ENCODE data around the gene RFXAP. TPM values are rescaled to one million over a fixed set of nuclear protein-coding genes. Genes with fewer than 3 reads are reported as not detected.

Gene RFXAP
- total and polyA plus RNA-seq, 2 donors (not counting 3 experiments of a cell fraction or from before 2014, with no cell fraction given): 3.0 to 7.2 TPM

DNA sequence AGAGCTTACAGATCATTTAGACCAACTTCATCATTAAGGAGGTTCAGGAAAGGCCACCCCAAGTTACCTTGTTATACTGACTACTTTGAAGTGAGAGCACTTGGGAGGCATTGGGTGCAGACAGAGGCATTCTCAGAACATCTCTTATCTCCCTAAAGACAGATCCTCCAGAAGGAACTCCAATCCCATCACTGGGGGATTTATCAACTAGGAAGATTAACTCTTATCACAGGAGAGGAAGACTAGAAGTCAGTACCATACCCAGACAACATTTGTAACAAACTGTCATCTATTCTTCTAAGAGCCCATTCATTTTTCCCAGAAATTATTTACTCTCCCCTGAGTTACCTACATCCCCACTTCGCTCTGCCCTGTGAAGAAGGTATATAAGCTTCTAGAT is 5.8 kb upstream of the RFXAP start:
- dilution Hi-C loops (cut with MboI; ENCODE audit: extremely low pct_ligation_motif_present, low sequenced_read_pairs): no loop called here
- H3K4me3 ChIP-seq (replicated peaks in 1 of 3; ENCODE audit: insufficient read depth in 1 of 3, low read depth in 1 of 3, low read length in 3 of 3): no peak overlapping the region
- no peak overlapping the region for H3K9ac ChIP-seq (replicated peaks; ENCODE audit: extremely low read depth, insufficient read depth, low read length)
- H3K4me1 ChIP-seq (ENCODE audit: control insufficient read depth, extremely low read depth, insufficient read depth, low read length): peaks cover 4% of the 10 kb centered on the region
- intact Hi-C loops (cut with micrococcal nuclease): loop anchor here (10.0 kb wide), 3 partner anchors 58 to 1532 kb away; partner anchors contain the start of gene UFM1
- ChIA-PET POLR2A (no interaction called here), CTCF (interaction anchor here (1.2 to 1.3 kb wide), 2 partner anchors 10 to 15 kb away, joined by 3 read pairs; no protein-coding TSS in a partner anchor)
- no peaks in the 10 kb centered on the region for H4K20me1 ChIP-seq (replicated peaks; ENCODE audit: control insufficient read depth, extremely low read depth, insufficient read depth, low read length)
- H3K27me3 ChIP-seq (ENCODE audit: control insufficient read depth in 2 of 2, insufficient read depth in 2 of 2, low read length in 2 of 2): peaks cover 5 to 13% of the 10 kb centered on the region in 2 experiments
- H2AFZ ChIP-seq (ENCODE audit: low read depth, low read length): no peak overlapping the region
- no TSS peak for BruUV-seq (replicated peaks)
- no peaks in the 10 kb centered on the region for H3K9me3 ChIP-seq (replicated peaks; ENCODE audit: control insufficient read depth, insufficient read depth, low read length)
- FAIRE-seq: no peak
- H3K9me1 ChIP-seq (replicated peaks; ENCODE audit: control insufficient read depth, extremely low read depth, insufficient read depth, low read length): no peaks in the 10 kb centered on the region
- no peaks in the 10 kb centered on the region for H3K79me2 ChIP-seq (ENCODE audit: control insufficient read depth, insufficient read depth, low read length)
- H3K27ac ChIP-seq (ENCODE audit: insufficient read depth, low read depth, low read length): no peak overlapping the region
- no peak for DNase-seq (ENCODE audit: low read depth, low spot score)
- TF ChIP-seq FOS (IDR thresholded peaks at IDR 0.05; ENCODE audit: borderline replicate concordance, insufficient read depth, low read length) (no peak), POLR2A (IDR thresholded peaks at IDR 0.05; ENCODE audit: low read depth, low read length) (no peak), JUN (IDR thresholded peaks at IDR 0.05; ENCODE audit: borderline replicate concordance, insufficient read depth, insufficient read length, low read depth) (no peak), MAX (IDR thresholded peaks at IDR 0.05; ENCODE audit: insufficient read depth, insufficient read length) (no peak), POLR2AphosphoS5 (IDR thresholded peaks at IDR 0.05; ENCODE audit: insufficient read depth, low read depth, low read length) (no peak)
- H3K4me2 ChIP-seq (ENCODE audit: insufficient read depth, low read length): no peak overlapping the region
- H3K36me3 ChIP-seq (ENCODE audit: control insufficient read depth in 2 of 2, extremely low read depth in 1 of 2, insufficient read depth in 2 of 2, low read length in 2 of 2): no peaks in the 10 kb centered on the region

DNA sequence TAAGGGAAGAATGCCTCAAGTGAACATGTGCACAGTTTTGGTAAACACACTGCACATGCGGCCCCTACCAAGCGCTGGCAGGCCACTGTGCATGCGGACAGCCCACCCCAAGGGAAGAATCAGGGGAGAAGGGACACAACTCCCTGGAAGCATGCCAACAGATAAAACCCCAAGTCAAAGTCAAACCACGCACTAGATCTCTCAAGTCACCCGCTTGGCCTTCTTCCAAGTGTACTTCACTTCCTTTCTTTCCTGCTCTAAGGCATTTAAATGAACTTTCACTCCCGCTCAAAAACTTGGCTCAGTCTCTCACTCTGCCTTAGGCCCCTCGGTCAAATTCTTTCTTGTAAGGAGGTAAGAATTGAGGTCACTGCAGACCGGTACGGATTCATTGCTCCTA is 4.6 kb upstream of the RFXAP start:
- H3K27ac ChIP-seq (ENCODE audit: insufficient read depth, low read depth, low read length): no peak overlapping the region
- no TSS peak for BruUV-seq (replicated peaks)
- peak; percentile 64 for FAIRE-seq

More for the DNA sequence above, 4.6 kb upstream of the RFXAP start:
- peak overlapping the region; percentile 46 for H2AFZ ChIP-seq (ENCODE audit: low read depth, low read length)
- no peaks in the 10 kb centered on the region for H3K36me3 ChIP-seq (ENCODE audit: control insufficient read depth in 2 of 2, extremely low read depth in 1 of 2, insufficient read depth in 2 of 2, low read length in 2 of 2)
- no peaks in the 10 kb centered on the region for H3K9me1 ChIP-seq (replicated peaks; ENCODE audit: control insufficient read depth, extremely low read depth, insufficient read depth, low read length)
- no peak overlapping the region for H3K4me3 ChIP-seq (replicated peaks in 1 of 3; ENCODE audit: insufficient read depth in 1 of 3, low read depth in 1 of 3, low read length in 3 of 3)
- dilution Hi-C loops (cut with MboI; ENCODE audit: extremely low pct_ligation_motif_present, low sequenced_read_pairs): no loop called here
- no peaks in the 10 kb centered on the region for H3K9me3 ChIP-seq (replicated peaks; ENCODE audit: control insufficient read depth, insufficient read depth, low read length)
- CTCF ChIA-PET: interaction anchor here (1.0 kb wide), 1 partner anchor 9 kb away, joined by 3 read pairs; no protein-coding TSS in a partner anchor
- H3K4me2 ChIP-seq (ENCODE audit: insufficient read depth, low read length): no peak overlapping the region
- peaks cover 9% of the 10 kb centered on the region for H3K4me1 ChIP-seq (ENCODE audit: control insufficient read depth, extremely low read depth, insufficient read depth, low read length)
- H3K9ac ChIP-seq (replicated peaks; ENCODE audit: extremely low read depth, insufficient read depth, low read length): no peak overlapping the region
- peaks cover under 1% of the 10 kb centered on the region for H3K79me2 ChIP-seq (ENCODE audit: control insufficient read depth, insufficient read depth, low read length)
- H3K27me3 ChIP-seq (ENCODE audit: control insufficient read depth in 2 of 2, insufficient read depth in 2 of 2, low read length in 2 of 2): peaks cover 5 to 13% of the 10 kb centered on the region in 2 experiments
- POLR2A ChIA-PET: no interaction called here
- intact Hi-C loops (cut with micrococcal nuclease): loop anchor here (10.0 kb wide), 3 partner anchors 60 to 1530 kb away; partner anchors contain the start of gene UFM1
- H4K20me1 ChIP-seq (replicated peaks; ENCODE audit: control insufficient read depth, extremely low read depth, insufficient read depth, low read length): no peaks in the 10 kb centered on the region
- TF ChIP-seq POLR2AphosphoS5 (IDR thresholded peaks at IDR 0.05; ENCODE audit: insufficient read depth, low read depth, low read length) (no peak), POLR2A (IDR thresholded peaks at IDR 0.05; ENCODE audit: low read depth, low read length) (no peak), GATA2 (IDR thresholded peaks at IDR 0.05; ENCODE audit: insufficient read depth, insufficient read length, low read depth, low read length) (no peak), MYC (IDR thresholded peaks at IDR 0.05; ENCODE audit: low read depth, low read length) (no peak), JUN (IDR thresholded peaks at IDR 0.05; ENCODE audit: borderline replicate concordance, insufficient read depth, insufficient read length, low read depth) (no peak), EZH2 (IDR thresholded peaks at IDR 0.05; ENCODE audit: borderline replicate concordance, low read depth, low read length, severe bottlenecking) (no peak), FOS (IDR thresholded peaks at IDR 0.05; ENCODE audit: borderline replicate concordance, insufficient read depth, low read length) (no peak), CTCF (IDR thresholded peaks at IDR 0.05; ENCODE audit: extremely low read depth in 1 of 2, insufficient read depth in 1 of 2, low read depth in 1 of 2, low read length in 2 of 2) (no peak), MAX (IDR thresholded peaks at IDR 0.05; ENCODE audit: insufficient read depth, insufficient read length) (no peak)
- DNase-seq (ENCODE audit: low read depth, low spot score): peak; percentile 30
